HCT116 (cell line): ENCODE results near the gene TRMO. TPM values are rescaled to one million over a fixed set of nuclear protein-coding genes. Genes with fewer than 3 reads are reported as not detected.

Experiments used
- ATAC-seq: fragments of 200-7000 bp; cut with Tn5 transposase; 2 replicates; pipeline ENCODE4 v1.9.1; 2020; ENCODE audit warnings: mild to moderate bottlenecking, moderate library complexity
- BruUV-seq: library from RNA; stranded (reverse); fragments of 400-500 nt; replicated peaks from 2 replicates; lab custom pipeline; 2021; lab: Mats Ljungman, UMichigan
- CTCF ChIA-PET: fragments of 300-600 bp; sonication (Branson Sonifier 250); formaldehyde crosslinking; loops from one replicate; lab custom pipeline; 2021; ENCODE audit warnings: antibody characterized with exemption; lab: Charles Lee
- POLR2A ChIA-PET: fragments of 300-600, 350-600 bp; sonication (Branson Sonifier 250); formaldehyde crosslinking; loops from one replicate; lab custom pipeline; 2021; ENCODE audit warnings: antibody characterized with exemption; lab: Charles Lee
- RAD21 ChIA-PET, 2 experiments: fragments of 300-600 bp; sonication (Branson Sonifier 250); formaldehyde crosslinking; loops; one replicate each; lab custom pipeline; 2023; ENCODE audit warnings: low total read pairs in 2 of 2; ENCODE audit not compliant: uncharacterized antibody in 2 of 2, unreplicated experiment in 2 of 2, low non-redundant PET in 1 of 2; lab: Charles Lee
- DNase-seq: peaks from one replicate; pipeline ENCODE4 v3.0.0-alpha.2; 2010; ENCODE audit warnings: low read depth, low spot score
- H2AFZ ChIP-seq: fragments of 200-600 bp; shearing (Covaris generic), sonication (generic); 2 replicates; pipeline ENCODE4 v1.6.1; 2017; ENCODE audit warnings: low read depth, mixed run types, mixed read lengths, antibody characterized with exemption, low read length; ENCODE audit not compliant: poor library complexity, severe bottlenecking
- H3K27ac ChIP-seq: 2 replicates; pipeline ENCODE4 v1.5.1; 2012; ENCODE audit warnings: low read depth, low read length
- H3K27me3 ChIP-seq: fragments of 200-600 bp; sonication (generic); 2 replicates; pipeline ENCODE4 v1.6.1; 2016; ENCODE audit warnings: mixed run types, low read length, mixed read lengths; ENCODE audit not compliant: insufficient read depth
- H3K36me3 ChIP-seq, 2 experiments: fragments of 200-500 bp in 1 of 2; fragments of 200-600 bp in 1 of 2; sonication (Bioruptor generic) in 1 of 2; sonication (generic) in 1 of 2; 2 replicates each; pipeline versions ENCODE4 v1.5.1 to v1.6.1; 2014 to 2016; ENCODE audit warnings: low read length in 2 of 2, inconsistent platforms in 1 of 2, mixed read lengths in 1 of 2, mixed run types in 1 of 2; ENCODE audit not compliant: insufficient read depth in 2 of 2, control insufficient read depth in 1 of 2
- H3K4me1 ChIP-seq, 2 experiments: fragments of 200-600 bp in 1 of 2; sonication (generic) in 1 of 2; 2 replicates each; pipeline versions ENCODE4 v1.5.1 to v1.6.1; 2012 to 2017; ENCODE audit warnings: low read length in 2 of 2, inconsistent platforms in 1 of 2, mild to moderate bottlenecking in 1 of 2, mixed read lengths in 1 of 2, mixed run types in 1 of 2, moderate library complexity in 1 of 2; ENCODE audit not compliant: insufficient read depth in 2 of 2, control insufficient read depth in 1 of 2
- H3K4me2 ChIP-seq: fragments of 200-600 bp; sonication (generic); 2 replicates; pipeline ENCODE4 v1.6.1; 2017; ENCODE audit warnings: mixed run types, low read length, mixed read lengths
- H3K4me3 ChIP-seq, 2 experiments: fragments of 200-600 bp in 1 of 2; sonication (generic) in 1 of 2; replicated peaks in 1 of 2; 2 replicates each; pipeline ENCODE4 v1.5.1; 2011 to 2016; ENCODE audit warnings: low read length in 2 of 2, control low read depth in 1 of 2, low read depth in 1 of 2, mild to moderate bottlenecking in 1 of 2, mixed read lengths in 1 of 2, mixed run types in 1 of 2
- H3K79me2 ChIP-seq: fragments of 200-600 bp; sonication (generic); 2 replicates; pipeline ENCODE4 v1.6.1; 2017; ENCODE audit warnings: mild to moderate bottlenecking, mixed run types, low read length, moderate library complexity, mixed read lengths; ENCODE audit not compliant: insufficient read depth
- H3K9ac ChIP-seq: fragments of 200-600 bp; sonication (generic); 2 replicates; pipeline ENCODE4 v1.6.1; 2016; ENCODE audit warnings: low read length, mixed read lengths
- H3K9me2 ChIP-seq: fragments of 200-600 bp; sonication (generic), shearing (Covaris generic); 2 replicates; pipeline ENCODE4 v1.6.1; 2017; ENCODE audit warnings: mixed run types, mild to moderate bottlenecking, moderate library complexity; ENCODE audit not compliant: insufficient read depth
- H3K9me3 ChIP-seq, 2 experiments: fragments of 200-500 bp in 1 of 2; fragments of 200-600 bp in 1 of 2; sonication (Bioruptor generic) in 1 of 2; sonication (generic) in 1 of 2; 2 replicates each; pipeline ENCODE4 v1.6.1; 2014 to 2017; ENCODE audit warnings: low read length in 2 of 2, mixed read lengths in 2 of 2, inconsistent platforms in 1 of 2, low read depth in 1 of 2, mild to moderate bottlenecking in 1 of 2, mixed run types in 1 of 2, moderate library complexity in 1 of 2; ENCODE audit not compliant: control insufficient read depth in 1 of 2, insufficient read depth in 1 of 2
- H4K20me1 ChIP-seq: fragments of 200-600 bp; sonication (generic), shearing (Covaris generic); 2 replicates; pipeline ENCODE4 v1.6.1; 2017; ENCODE audit warnings: mixed run types, mild to moderate bottlenecking, moderate library complexity; ENCODE audit not compliant: insufficient read depth
- ELF1 ChIP-seq: IDR thresholded peaks from 2 replicates; pipeline ENCODE4 v1.6.1; 2012; ENCODE audit warnings: low read depth, borderline replicate concordance
- POLR2A ChIP-seq: IDR thresholded peaks from 2 replicates; pipeline ENCODE4 v1.7.0; 2011; ENCODE audit warnings: borderline replicate concordance; ENCODE audit not compliant: insufficient read depth, insufficient read length; ENCODE audit errors: extremely low read depth
- POLR2AphosphoS5 ChIP-seq: IDR thresholded peaks from 2 replicates; pipeline ENCODE4 v1.6.1; 2011; ENCODE audit warnings: mild to moderate bottlenecking, low read depth, low read length, moderate library complexity
- RAD21 ChIP-seq: IDR thresholded peaks from 2 replicates; pipeline ENCODE4 v1.6.1; 2012; ENCODE audit warnings: low read depth, mild to moderate bottlenecking
- SIN3A ChIP-seq: IDR thresholded peaks from 2 replicates; pipeline ENCODE4 v1.6.1; 2012; ENCODE audit warnings: low read depth
- intact Hi-C: fragments of 100-400 bp; cut with micrococcal nuclease; formaldehyde crosslinking; loops from 2 replicates; pipeline ENCODE4 v1.10.0; 2022
- total RNA-seq: library from RNA; stranded (reverse); gene quantifications from one replicate; pipeline ENCODE4 v1.2.1, GENCODE V29; 2021; ENCODE audit not compliant: unreplicated experiment
- TF ChIP-seq, protein P1 (sequence below), 3 experiments: fragments of 200-600 bp in 1 of 3; sonication (generic) in 1 of 3; IDR thresholded peaks in 2 of 3; conservative IDR thresholded peaks in 1 of 3; 2 replicates each; pipeline ENCODE4 v1.5.1; 2012 to 2017; ENCODE audit warnings: low read depth in 2 of 3, low read length in 2 of 3, antibody characterized with exemption in 1 of 3, borderline replicate concordance in 1 of 3, control low read depth in 1 of 3, mild to moderate bottlenecking in 1 of 3, mixed read lengths in 1 of 3, mixed run types in 1 of 3, moderate library complexity in 1 of 3; ENCODE audit not compliant: insufficient read depth in 1 of 3
- TF ChIP-seq, protein P2 (sequence below): IDR thresholded peaks from 2 replicates; pipeline ENCODE4 v1.6.1; 2012

Gene TRMO
- total RNA-seq, 1 experiment from 2014 or later, result 10.2 TPM

DNA sequence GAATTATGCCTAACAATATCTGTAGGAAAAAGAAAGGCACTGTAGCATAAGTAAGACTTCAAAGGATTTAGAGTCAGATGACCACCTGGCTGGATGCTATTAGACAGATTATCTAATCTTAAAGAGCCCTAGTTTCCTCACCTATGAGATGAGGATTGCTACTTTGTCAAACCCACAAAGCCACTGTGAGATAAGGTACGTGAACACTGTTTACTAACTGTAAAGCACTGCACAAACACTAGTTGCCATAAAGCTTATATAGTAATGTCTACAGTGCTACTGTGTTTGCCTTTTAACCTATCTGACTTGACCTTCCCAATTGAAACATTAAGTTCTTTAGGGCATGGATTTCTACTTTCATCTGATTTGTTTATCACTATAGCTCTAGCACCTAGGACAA is 10.3 kb downstream of the TRMO start (continued):
- TF ChIP-seq, protein P1, sequence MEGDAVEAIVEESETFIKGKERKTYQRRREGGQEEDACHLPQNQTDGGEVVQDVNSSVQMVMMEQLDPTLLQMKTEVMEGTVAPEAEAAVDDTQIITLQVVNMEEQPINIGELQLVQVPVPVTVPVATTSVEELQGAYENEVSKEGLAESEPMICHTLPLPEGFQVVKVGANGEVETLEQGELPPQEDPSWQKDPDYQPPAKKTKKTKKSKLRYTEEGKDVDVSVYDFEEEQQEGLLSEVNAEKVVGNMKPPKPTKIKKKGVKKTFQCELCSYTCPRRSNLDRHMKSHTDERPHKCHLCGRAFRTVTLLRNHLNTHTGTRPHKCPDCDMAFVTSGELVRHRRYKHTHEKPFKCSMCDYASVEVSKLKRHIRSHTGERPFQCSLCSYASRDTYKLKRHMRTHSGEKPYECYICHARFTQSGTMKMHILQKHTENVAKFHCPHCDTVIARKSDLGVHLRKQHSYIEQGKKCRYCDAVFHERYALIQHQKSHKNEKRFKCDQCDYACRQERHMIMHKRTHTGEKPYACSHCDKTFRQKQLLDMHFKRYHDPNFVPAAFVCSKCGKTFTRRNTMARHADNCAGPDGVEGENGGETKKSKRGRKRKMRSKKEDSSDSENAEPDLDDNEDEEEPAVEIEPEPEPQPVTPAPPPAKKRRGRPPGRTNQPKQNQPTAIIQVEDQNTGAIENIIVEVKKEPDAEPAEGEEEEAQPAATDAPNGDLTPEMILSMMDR (IDR thresholded peaks at IDR 0.05 in 2 of 3, conservative IDR thresholded peaks at IDR 0.05 in 1 of 3; ENCODE audit: borderline replicate concordance in 1 of 3, insufficient read depth in 1 of 3, low read depth in 2 of 3, low read length in 2 of 3), result no peak
- no peak for TF ChIP-seq RAD21

DNA sequence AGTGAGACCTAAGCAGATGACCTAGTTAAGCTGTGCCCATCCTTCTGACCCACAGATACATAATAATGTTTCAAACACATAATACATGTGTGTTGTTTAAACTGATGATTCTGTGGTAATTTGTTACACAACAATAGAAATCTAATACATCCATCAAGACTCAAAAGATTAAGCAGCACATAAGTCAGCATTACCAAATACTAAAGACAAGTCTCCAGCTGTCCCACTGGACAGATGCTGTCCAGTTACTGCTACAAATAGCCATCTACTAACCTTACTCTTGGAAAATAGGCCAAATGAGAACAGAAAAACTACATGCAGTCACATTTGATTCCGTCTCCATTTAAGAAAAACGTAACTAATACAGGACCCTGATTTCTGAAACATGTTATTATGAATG is 10.8 kb downstream of the TRMO start:
- H3K4me1 ChIP-seq, result no peaks in the 10 kb centered on the region
- DNase-seq (no peak), ATAC-seq (no peak)
- H3K9me3 ChIP-seq, result no peaks in the 10 kb centered on the region
- POLR2A ChIA-PET, result no interaction called here
- RAD21 ChIA-PET, result no interaction called here
- H3K4me2 ChIP-seq, result no peak overlapping the region
- H3K79me2 ChIP-seq, result no peaks in the 10 kb centered on the region
- H3K9me2 ChIP-seq, result no peaks in the 10 kb centered on the region
- H3K36me3 ChIP-seq, result peaks cover 0 to 17% of the 10 kb centered on the region in 2 experiments; a peak in 2 of 4 replicates
- intact Hi-C loops, result no loop called here
- no peak overlapping the region for H2AFZ ChIP-seq
- no peak overlapping the region for H3K27ac ChIP-seq
- CTCF ChIA-PET, result interaction anchor here (1.0 to 1.8 kb wide), 3 partner anchors 11 to 21 kb away, joined by 3 to 4 read pairs (median 3); no protein-coding TSS in a partner anchor
- no peak overlapping the region for H3K9ac ChIP-seq
- BruUV-seq, result no TSS peak
- no peaks in the 10 kb centered on the region for H3K27me3 ChIP-seq
- no peak overlapping the region for H3K4me3 ChIP-seq
- no peak for TF ChIP-seq ELF1
- no peak for TF ChIP-seq SIN3A
- TF ChIP-seq POLR2A, result no peak
- no peak for TF ChIP-seq POLR2AphosphoS5
- TF ChIP-seq, protein P2, sequence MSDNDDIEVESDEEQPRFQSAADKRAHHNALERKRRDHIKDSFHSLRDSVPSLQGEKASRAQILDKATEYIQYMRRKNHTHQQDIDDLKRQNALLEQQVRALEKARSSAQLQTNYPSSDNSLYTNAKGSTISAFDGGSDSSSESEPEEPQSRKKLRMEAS, result no peak
- TF ChIP-seq, all 23 proteins: peak for 0
- no peaks in the 10 kb centered on the region for H4K20me1 ChIP-seq
